Measurements from ENCODE around the gene PSG11.
A peak's percentile ranks its signal among the peaks of the same experiment; 100 is the strongest.
"Not testable (repeated sequence)": the region's sequence is repeated elsewhere in the genome, so short reads cannot be mapped to it uniquely, and the experiment has no call there.

Gene PSG11

DNA sequence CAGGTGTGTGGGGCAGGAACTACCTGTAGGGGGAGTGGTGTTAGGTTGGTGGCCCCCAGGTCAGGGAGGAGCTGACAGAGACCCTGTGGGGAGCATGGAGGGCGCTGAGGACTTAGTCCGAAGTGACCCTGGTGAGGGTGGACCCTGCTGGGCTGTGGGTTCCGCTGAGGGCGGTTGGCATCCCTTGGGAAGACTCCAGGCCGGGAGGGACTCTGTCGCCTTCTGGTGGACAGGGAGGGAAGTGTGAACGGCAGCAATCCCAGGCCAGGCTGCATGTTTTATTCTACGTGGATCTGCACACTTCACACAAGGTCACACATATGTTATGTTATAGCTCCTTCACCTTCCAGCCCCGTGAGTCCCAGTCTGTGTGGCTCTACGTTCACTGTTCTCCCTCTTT lies 1.7 kb upstream of the PSG11 start:
- not testable (repeated sequence) for H3K27ac ChIP-seq (ENCODE audit: low read depth, low read length, severe bottlenecking); H3K4me1 ChIP-seq (ENCODE audit: control insufficient read depth, insufficient read depth, low read length, poor library complexity, severe bottlenecking); H3K36me3 ChIP-seq (ENCODE audit: control insufficient read depth, insufficient read depth, low read length); H3K4me3 ChIP-seq (ENCODE audit: extremely low read depth, insufficient read depth, low read length, poor library complexity, severe bottlenecking); H3K9me3 ChIP-seq (ENCODE audit: control insufficient read depth, low read length)
- 80 to 94% methylated on average over 2 to 5 of the region's 10 CpGs for WGBS, 2 experiments (ENCODE audit: insufficient coverage in 2 of 2)

DNA sequence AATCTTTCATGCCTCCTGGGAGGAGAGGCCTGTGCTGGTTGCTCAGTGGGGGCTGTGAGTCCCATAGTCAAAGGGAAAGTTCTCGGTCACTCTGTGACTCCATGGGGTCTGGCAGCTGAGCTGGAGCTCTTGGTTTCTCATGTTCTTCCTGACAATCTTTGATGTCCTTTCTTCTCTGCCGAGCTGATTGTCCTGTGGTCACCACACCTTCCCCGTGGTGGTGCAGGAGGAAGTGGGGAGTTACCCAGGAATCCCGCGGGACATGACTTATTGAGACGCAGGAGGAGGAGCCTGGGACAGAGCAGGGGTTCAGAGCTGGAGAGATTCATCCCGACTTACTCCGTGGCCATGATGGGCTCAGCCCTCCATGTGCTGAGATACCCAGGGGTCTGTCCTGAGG lies 792 bp upstream of the PSG11 start:
- not testable (repeated sequence) for H3K27ac ChIP-seq (ENCODE audit: low read depth, low read length, severe bottlenecking); H3K9me3 ChIP-seq (ENCODE audit: control insufficient read depth, low read length); H3K4me3 ChIP-seq (ENCODE audit: extremely low read depth, insufficient read depth, low read length, poor library complexity, severe bottlenecking); H3K36me3 ChIP-seq (ENCODE audit: control insufficient read depth, insufficient read depth, low read length); H3K4me1 ChIP-seq (ENCODE audit: control insufficient read depth, insufficient read depth, low read length, poor library complexity, severe bottlenecking)
- 87 to 100% methylated on average over 1 to 5 of the region's 8 CpGs for WGBS, 2 experiments (ENCODE audit: insufficient coverage in 2 of 2)

GRCh38 chr19:43022098-43022497 lies 4.2 kb downstream of the PSG11 start:
- H3K27ac ChIP-seq (ENCODE audit: low read depth, low read length, severe bottlenecking): peak overlapping the region; percentile 94
- H3K9me3 ChIP-seq (ENCODE audit: control insufficient read depth, low read length); H3K36me3 ChIP-seq (ENCODE audit: control insufficient read depth, insufficient read depth, low read length); H3K4me1 ChIP-seq (ENCODE audit: control insufficient read depth, insufficient read depth, low read length, poor library complexity, severe bottlenecking); H3K4me3 ChIP-seq (ENCODE audit: extremely low read depth, insufficient read depth, low read length, poor library complexity, severe bottlenecking): not testable (repeated sequence)
- 61 to 69% methylated on average over 3 of the region's 4 CpGs for WGBS, 2 experiments (ENCODE audit: insufficient coverage in 2 of 2)

- not testable (repeated sequence) for H3K36me3 ChIP-seq (ENCODE audit: control insufficient read depth, insufficient read depth, low read length); H3K4me1 ChIP-seq (ENCODE audit: control insufficient read depth, insufficient read depth, low read length, poor library complexity, severe bottlenecking); H3K9me3 ChIP-seq (ENCODE audit: control insufficient read depth, low read length); H3K4me3 ChIP-seq (ENCODE audit: extremely low read depth, insufficient read depth, low read length, poor library complexity, severe bottlenecking)
- 57 to 75% methylated on average over 4 of the region's 4 CpGs for WGBS, 2 experiments (ENCODE audit: insufficient coverage in 2 of 2)
- H3K27ac ChIP-seq (ENCODE audit: low read depth, low read length, severe bottlenecking): peak overlapping the region; percentile 94
Measured at GRCh38 chr19:43021629-43022028, 4.6 kb downstream of the PSG11 start.

GRCh38 chr19:43019588-43019987 lies 6.7 kb downstream of the PSG11 start:
- H3K27ac ChIP-seq (ENCODE audit: low read depth, low read length, severe bottlenecking); H3K4me1 ChIP-seq (ENCODE audit: control insufficient read depth, insufficient read depth, low read length, poor library complexity, severe bottlenecking); H3K36me3 ChIP-seq (ENCODE audit: control insufficient read depth, insufficient read depth, low read length); H3K4me3 ChIP-seq (ENCODE audit: extremely low read depth, insufficient read depth, low read length, poor library complexity, severe bottlenecking); H3K9me3 ChIP-seq (ENCODE audit: control insufficient read depth, low read length): not testable (repeated sequence)

DNA sequence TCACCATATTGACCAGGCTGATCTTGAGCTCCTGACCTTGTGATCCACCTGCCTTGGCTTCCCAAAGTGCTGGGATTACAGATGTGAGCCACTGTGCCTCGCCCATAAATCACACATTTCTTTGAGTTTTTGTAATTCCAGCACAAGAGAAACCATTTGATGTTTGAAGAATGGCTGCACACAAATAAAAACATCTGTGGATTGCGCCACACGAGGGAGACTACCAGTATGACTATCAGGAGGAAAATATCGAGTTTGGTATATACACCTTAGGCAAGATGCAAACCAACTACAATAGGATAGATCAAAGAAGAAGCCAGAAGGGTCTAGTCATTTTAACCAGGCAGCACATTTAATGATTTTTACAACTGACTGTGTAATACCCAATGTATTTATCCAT lies 20.4 kb downstream of the PSG11 start:
- H3K4me1 ChIP-seq (ENCODE audit: control insufficient read depth, insufficient read depth, low read length, poor library complexity, severe bottlenecking); H3K9me3 ChIP-seq (ENCODE audit: control insufficient read depth, low read length); H3K27ac ChIP-seq (ENCODE audit: low read depth, low read length, severe bottlenecking); H3K36me3 ChIP-seq (ENCODE audit: control insufficient read depth, insufficient read depth, low read length); H3K4me3 ChIP-seq (ENCODE audit: extremely low read depth, insufficient read depth, low read length, poor library complexity, severe bottlenecking): not testable (repeated sequence)
- 78% methylated on average over 3 of the region's 4 CpGs; no CpG with 5 or more reads in 1 of the 2 experiments for WGBS, 2 experiments (ENCODE audit: insufficient coverage in 2 of 2)

GRCh38 chr19:43004846-43005245 lies 21.4 kb downstream of the PSG11 start:
- 59 to 90% methylated on average over 2 to 3 of the region's 4 CpGs for WGBS, 2 experiments (ENCODE audit: insufficient coverage in 2 of 2)
- not testable (repeated sequence) for H3K36me3 ChIP-seq (ENCODE audit: control insufficient read depth, insufficient read depth, low read length); H3K4me3 ChIP-seq (ENCODE audit: extremely low read depth, insufficient read depth, low read length, poor library complexity, severe bottlenecking); H3K9me3 ChIP-seq (ENCODE audit: control insufficient read depth, low read length); H3K4me1 ChIP-seq (ENCODE audit: control insufficient read depth, insufficient read depth, low read length, poor library complexity, severe bottlenecking)
- peak overlapping the region; percentile 5 for H3K27ac ChIP-seq (ENCODE audit: low read depth, low read length, severe bottlenecking)

GRCh38 chr19:43003634-43004033 lies 22.6 kb downstream of the PSG11 start:
- no CpG with 5 or more reads among the region's 1 CpG for WGBS, 2 experiments (ENCODE audit: insufficient coverage in 2 of 2)
- H3K9me3 ChIP-seq (ENCODE audit: control insufficient read depth, low read length); H3K4me3 ChIP-seq (ENCODE audit: extremely low read depth, insufficient read depth, low read length, poor library complexity, severe bottlenecking); H3K36me3 ChIP-seq (ENCODE audit: control insufficient read depth, insufficient read depth, low read length); H3K4me1 ChIP-seq (ENCODE audit: control insufficient read depth, insufficient read depth, low read length, poor library complexity, severe bottlenecking): not testable (repeated sequence)
- peak overlapping the region; percentile 33 for H3K27ac ChIP-seq (ENCODE audit: low read depth, low read length, severe bottlenecking)

DNA sequence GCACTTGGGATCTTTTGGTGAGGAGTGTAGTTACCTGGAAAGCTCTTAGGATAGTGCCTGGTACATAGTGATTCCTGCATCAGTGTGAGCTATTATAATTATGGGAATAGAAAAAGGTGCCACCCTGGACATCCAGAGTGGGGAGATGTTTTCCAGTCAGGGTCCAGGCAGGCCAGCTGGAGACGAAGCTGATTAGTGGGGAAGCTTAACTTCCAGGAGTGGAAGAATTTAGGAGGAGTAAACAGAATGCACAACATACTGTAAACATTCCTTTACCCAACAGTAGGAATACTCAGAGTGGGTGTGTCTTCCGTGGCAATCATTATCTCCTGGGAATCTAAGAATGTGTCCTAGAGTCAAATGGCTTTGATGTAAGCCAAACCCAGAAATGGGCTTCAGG lies 23.3 kb downstream of the PSG11 start:
- not testable (repeated sequence) for H3K4me1 ChIP-seq (ENCODE audit: control insufficient read depth, insufficient read depth, low read length, poor library complexity, severe bottlenecking); H3K4me3 ChIP-seq (ENCODE audit: extremely low read depth, insufficient read depth, low read length, poor library complexity, severe bottlenecking); H3K36me3 ChIP-seq (ENCODE audit: control insufficient read depth, insufficient read depth, low read length); H3K9me3 ChIP-seq (ENCODE audit: control insufficient read depth, low read length); H3K27ac ChIP-seq (ENCODE audit: low read depth, low read length, severe bottlenecking)
- WGBS, 2 experiments (ENCODE audit: insufficient coverage in 2 of 2): no CpG with 5 or more reads among the region's 2 CpGs

GRCh38 chr19:42996161-42996560 lies 30.1 kb downstream of the PSG11 start:
- not testable (repeated sequence) for H3K9me3 ChIP-seq (ENCODE audit: control insufficient read depth, low read length); H3K4me3 ChIP-seq (ENCODE audit: extremely low read depth, insufficient read depth, low read length, poor library complexity, severe bottlenecking); H3K27ac ChIP-seq (ENCODE audit: low read depth, low read length, severe bottlenecking); H3K36me3 ChIP-seq (ENCODE audit: control insufficient read depth, insufficient read depth, low read length); H3K4me1 ChIP-seq (ENCODE audit: control insufficient read depth, insufficient read depth, low read length, poor library complexity, severe bottlenecking)
- 92% methylated on average over 2 of the region's 3 CpGs; no CpG with 5 or more reads in 1 of the 2 experiments for WGBS, 2 experiments (ENCODE audit: insufficient coverage in 2 of 2)

DNA sequence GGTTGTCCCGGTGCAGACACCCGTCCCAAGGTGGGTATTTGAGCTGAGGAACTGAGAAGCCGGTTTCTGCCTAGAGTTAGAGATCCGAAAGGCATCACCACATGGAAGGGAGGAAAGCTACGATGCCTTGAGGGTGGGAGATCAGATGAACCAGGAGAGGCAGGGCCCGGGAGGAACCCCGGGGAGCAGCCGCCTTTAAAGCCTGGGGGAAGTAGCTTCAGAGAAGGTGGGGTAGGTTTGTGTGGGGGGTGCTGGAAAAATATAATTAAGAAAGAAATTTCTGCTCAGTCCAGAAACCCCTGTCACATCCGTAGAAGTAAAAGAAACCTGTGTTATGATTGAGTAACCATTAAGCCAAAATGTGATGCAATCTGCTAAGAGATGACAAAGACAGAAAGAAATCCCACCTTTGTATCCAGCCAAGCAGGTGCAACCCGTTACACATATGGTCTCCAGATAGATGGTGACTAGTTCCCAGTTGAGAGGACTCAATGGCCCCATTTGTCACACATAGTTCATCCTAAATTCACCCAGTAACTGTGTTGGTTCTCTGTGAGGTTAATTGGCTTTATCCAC lies 34.2 kb downstream of the PSG11 start:
- not testable (repeated sequence) for H3K27ac ChIP-seq (ENCODE audit: low read depth, low read length, severe bottlenecking); H3K4me1 ChIP-seq (ENCODE audit: control insufficient read depth, insufficient read depth, low read length, poor library complexity, severe bottlenecking); H3K9me3 ChIP-seq (ENCODE audit: control insufficient read depth, low read length); H3K4me3 ChIP-seq (ENCODE audit: extremely low read depth, insufficient read depth, low read length, poor library complexity, severe bottlenecking); H3K36me3 ChIP-seq (ENCODE audit: control insufficient read depth, insufficient read depth, low read length)
- 79 to 85% methylated on average over 5 to 6 of the region's 10 CpGs for WGBS, 2 experiments (ENCODE audit: insufficient coverage in 2 of 2)

- no peaks in the 10 kb centered on the region for H3K4me1 ChIP-seq (ENCODE audit: control insufficient read depth, insufficient read depth, low read length, poor library complexity, severe bottlenecking)
- H3K36me3 ChIP-seq (ENCODE audit: control insufficient read depth, insufficient read depth, low read length): no peaks in the 10 kb centered on the region
- WGBS, 2 experiments (ENCODE audit: insufficient coverage in 2 of 2): 87 to 89% methylated on average over 6 of the region's 7 CpGs
- no peak overlapping the region for H3K27ac ChIP-seq (ENCODE audit: low read depth, low read length, severe bottlenecking)
- H3K9me3 ChIP-seq (ENCODE audit: control insufficient read depth, low read length): no peaks in the 10 kb centered on the region
- no peak overlapping the region for H3K4me3 ChIP-seq (ENCODE audit: extremely low read depth, insufficient read depth, low read length, poor library complexity, severe bottlenecking)
Measured at GRCh38 chr19:42989851-42990250, 36.4 kb downstream of the PSG11 start.
